ENCODE measurements around the gene NUDCD3. TPM values are rescaled to one million over a fixed set of nuclear protein-coding genes. Genes with fewer than 3 reads are reported as not detected.

NUDCD3 gene
- total RNA-seq, 1 donor from 2014 or later, result 79.0 TPM

DNA sequence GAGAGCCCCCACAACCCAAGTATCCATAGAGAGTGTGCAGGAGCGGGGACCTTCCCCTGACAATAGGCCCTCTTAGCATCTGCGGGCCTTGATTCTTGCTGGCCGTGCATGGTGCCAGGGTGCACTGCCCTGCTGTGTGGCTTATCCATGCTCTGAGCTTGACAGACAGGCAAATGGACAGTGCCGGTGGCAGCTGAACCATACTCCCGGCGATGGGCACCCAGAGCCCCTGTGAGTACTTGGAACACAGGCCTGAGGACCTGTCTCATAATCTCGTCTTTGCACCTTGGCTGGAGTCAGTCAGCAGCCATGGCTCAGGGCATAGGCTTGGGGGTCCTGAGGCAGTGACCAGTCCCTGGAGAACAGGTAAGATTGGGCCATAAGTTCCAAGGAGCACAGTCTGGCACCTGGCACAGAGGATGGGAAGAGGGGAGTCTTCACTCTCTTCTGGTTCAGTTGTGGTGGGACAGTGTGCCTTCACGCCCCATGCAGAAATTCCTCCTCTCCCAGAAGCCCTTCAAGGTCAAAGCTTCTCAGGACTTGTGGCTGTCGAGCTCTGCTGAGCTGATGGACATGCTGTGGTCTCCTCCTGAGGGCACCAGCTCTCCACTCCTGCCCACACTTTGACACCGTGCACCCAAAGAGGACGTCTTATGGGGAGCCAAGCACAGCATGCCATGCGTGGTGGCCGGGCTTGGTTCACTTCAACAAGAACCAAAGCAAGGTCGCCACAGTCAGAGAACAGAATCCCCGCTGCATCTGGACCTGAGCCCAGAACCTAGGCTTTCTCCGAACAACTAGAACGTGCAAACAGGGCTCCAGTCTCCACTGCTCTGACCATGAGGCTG, 105.6 kb downstream of the NUDCD3 start:
- intact Hi-C loops (cut with micrococcal nuclease), result no loop called here

DNA sequence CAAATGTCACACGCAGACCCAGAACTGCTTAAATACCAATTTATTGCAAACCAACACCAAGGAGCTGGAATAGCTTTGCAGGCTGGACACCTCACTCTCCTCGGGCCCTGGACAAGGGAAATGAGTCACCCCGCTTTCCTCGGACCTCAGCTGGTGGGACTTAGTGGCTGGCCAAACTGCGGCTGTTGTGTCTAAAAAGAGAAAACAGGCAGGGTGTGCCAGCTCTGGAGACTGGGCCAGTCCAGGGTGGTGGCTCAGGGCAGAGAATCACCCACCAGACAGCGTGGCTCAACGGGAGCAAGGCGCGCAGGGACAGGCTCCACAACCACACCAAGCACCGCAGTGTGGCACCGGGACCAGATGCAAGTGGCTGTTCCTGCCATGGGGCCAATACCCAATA, 106.9 kb downstream of the NUDCD3 start:
- intact Hi-C loops (cut with micrococcal nuclease), result no loop called here

DNA sequence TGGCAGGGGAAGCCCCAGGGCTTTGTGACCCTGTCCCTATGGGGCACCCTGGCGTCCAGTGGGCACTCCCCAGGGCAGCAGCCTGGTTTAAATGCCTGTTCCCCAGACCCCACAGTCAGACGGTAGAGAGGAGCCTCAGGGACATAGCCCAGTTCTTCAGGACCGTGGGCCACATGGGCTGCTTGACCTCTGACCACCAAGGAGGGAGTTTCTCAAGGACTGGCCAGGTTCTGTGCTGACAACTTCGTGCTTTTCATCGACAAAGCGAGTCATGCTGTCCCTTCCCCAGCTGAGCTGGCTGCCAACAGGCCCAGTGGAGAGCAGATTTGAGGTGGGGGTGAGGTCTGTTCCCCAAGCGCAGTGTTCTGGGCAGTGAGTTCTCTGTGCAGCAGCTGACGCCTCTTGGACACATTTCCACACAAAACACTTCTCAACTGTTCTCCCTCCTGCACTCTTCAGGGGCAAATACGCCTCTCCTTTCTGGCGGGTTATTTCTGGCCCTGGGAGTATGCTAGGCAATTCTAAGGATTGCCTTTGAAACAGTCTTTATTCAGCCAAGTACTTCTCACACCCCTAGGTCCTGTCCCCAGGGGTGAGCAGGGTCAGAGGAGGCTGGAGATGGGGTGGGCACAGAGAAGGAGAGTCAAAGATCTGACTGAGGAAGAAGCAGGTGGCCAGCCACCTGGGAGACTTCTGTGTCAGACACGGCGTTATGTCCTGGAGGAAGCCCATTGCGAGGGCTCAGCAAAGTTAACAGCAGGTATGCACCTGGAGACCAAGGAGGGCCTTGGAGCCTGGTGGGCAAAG, 107.8 kb downstream of the NUDCD3 start:
- intact Hi-C loops (cut with micrococcal nuclease), result no loop called here

DNA sequence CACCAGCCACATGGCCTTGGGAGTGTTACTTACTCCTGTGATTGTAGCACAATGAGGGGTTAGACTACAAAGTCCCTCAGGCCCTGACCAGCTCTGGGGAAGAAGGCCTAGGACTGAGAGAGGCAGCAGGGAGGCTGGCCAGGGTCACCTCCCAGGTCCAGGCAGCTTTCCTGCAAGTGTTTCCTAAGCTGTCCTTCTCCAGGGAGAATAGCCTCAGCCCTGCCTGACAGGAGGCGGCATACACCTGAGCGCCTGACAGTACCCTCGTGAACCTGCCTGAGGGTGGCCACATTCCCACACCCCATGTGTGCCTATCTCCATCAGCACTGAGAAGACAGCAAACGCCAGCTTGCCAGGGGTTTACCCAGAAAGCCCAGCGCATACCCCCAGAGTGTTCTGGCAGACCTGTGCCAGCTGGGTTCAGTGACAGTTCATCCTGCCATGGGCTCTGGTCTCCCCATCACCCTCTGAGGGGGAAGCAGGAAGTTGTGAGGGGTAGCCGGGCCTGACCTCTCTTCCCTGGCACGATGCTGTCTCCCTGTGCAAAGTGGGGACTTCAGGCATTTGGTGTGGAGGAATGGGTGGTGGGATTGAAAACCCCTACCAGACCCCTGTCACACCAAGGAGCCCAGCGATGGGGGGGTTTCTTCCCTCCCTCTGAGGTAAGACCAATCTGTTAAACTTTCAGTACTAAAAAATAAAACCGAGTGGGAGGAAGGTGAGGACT, 108.8 kb downstream of the NUDCD3 start:
- intact Hi-C loops (cut with micrococcal nuclease), result no loop called here

DNA sequence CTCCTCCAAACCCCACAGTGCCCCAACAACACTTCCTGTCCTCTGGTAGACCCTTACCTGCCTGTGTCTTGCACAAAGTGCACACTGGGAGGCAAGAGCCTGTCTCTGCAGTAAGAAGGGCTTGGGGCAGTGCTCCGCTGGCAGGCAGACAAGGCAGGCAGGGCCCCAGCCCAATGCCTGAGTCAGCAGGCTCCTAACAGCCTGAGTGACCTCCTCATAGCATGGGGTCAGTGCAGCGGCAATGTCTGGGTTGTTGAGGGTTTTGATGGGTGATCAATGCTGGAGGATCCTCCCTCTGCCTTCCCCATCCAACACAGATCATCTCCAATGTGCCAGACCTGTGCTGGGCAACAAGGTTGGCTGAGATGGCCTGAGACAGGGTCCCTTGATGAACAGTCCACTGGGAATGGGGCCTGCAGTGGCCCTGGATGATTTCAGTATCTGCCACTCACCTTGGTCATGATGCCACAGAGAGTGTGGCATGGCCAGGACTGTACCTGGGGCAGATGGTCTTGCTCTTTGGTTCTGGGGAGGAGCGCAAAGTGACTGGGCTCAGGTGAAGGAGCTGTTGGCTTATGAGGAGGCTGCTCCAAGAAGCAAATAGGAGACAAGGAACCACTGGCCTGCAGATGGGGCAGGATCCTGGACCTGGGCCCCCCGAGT, 109.5 kb downstream of the NUDCD3 start:
- intact Hi-C loops (cut with micrococcal nuclease), result no loop called here

DNA sequence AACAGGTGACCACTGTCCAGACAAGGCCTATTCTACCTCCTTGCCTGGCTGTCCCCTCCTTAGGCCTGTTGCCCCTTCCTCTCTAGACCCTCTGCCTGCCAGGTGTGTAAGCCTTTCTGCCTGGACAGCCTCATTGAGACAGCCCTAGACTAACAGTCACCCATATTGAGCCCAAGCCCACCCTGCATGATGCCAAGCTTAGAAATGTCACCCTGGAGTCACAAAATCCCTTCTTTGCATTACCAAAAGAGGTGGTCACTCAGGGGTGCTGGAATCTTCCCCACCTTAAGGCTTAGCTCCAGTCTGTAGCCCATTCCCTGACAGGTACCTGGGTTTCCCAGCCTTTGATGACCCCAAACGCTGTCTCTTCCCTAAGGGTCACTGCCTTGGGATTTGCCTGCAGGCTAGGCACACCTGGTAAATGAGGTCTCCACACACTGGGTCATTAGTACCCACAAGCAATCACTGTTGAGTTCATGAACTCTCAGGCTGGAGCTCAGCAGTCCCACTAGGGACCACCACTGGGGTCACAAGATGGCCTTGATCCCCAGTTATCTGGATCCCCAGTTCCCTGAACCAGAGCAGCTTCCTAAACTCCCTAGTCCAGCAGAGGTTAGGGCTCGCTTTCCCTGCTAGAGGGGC, 110.1 kb downstream of the NUDCD3 start:
- intact Hi-C loops (cut with micrococcal nuclease), result no loop called here

DNA sequence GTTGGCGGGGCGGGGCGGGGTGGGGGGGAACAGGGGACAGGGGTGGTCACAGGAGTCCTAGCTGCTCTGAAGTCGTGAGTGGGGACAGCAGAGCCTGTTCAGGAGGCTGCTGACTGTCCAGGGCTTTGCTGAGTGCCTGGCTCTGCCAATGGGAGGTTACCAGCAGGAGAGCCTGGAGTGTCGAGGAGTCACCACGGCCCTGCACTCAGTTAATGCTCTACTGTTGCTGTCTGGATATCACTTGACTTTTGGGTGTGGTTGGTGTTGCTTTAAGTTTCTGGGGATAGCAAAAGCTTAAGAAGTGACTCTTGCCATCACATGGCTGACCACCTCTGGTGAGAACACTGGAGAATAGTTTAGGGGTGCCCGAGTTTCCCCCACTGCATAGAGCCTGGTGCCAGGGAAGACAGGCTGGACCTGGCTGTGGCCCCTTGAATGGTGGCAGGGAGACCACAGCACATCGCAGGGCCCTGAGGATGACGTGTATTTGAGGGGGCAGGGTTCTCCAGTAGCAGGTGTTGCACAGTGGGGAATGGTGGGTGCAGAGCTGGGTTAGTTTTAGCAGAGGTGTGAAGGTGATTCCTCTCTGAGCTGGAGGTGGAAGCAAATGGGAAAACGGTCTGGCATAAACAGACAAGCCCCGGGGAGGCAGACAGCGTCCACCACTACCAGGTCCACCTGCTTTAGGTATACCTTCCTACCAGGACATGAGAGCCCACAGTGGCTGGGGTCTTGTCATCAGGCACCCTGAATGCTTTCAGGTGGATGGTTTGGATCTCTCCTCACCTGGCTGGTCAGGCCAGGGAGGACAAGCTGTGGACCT, 110.9 kb downstream of the NUDCD3 start:
- intact Hi-C loops (cut with micrococcal nuclease), result loop anchor here (5.0 kb wide), 2 partner anchors 83 to 188 kb away; no protein-coding TSS in a partner anchor

DNA sequence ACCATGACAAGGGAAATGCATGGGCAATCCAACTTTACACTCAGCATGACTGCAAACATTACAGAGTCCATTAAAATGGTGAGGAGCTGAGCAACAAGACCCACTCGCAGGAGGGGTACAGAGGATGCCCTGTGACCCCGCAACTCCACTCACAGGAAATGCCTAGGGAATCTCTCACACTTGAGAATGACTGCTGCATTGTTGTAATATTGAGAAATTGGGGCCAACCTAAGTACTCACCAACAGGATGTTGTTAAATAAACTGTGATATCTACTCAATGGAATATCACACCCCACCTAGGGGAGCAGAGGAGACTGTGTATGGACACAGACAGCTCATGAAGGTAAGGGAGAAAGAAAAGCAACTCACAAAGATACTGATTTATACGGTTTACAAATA, 111.7 kb downstream of the NUDCD3 start:
- intact Hi-C loops (cut with micrococcal nuclease), result loop anchor here (5.0 kb wide), 2 partner anchors 84 to 189 kb away; no protein-coding TSS in a partner anchor

DNA sequence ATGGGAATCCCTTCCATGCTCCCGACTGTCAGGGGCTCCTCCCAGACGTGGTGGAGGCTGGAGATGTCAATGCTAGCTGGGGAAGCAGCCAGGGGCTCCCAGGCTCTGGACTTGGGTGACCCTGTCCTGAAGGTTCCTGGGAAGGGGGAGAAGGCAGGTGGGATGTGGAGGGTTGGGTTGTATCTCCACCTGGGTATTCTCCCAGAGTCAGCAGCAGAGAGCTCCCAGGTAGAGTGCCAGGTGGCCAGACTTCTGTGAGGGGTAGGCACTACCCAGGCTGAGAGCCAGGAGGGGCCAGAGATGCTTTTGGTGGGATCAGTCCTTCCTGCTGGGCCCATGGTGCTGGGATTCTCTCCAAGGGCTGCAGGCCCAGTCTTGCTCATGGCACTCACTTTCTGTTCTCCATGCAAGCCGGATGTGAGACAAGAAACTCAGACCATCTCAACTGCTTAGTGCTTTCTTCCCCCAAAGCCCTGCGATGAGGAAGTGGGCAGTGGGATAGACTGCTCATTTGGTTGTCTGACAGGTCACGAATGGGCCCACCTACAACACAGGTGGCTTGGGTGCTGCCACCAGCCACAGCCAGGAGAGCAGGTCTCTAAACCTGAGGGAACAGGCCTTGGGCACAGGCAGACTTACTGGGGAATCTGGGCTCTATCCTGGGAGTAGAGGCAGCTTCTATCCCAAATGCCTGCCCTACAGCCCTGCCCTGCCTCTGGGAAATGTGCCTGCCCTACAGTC, 112.6 kb downstream of the NUDCD3 start:
- intact Hi-C loops (cut with micrococcal nuclease), result loop anchor here (5.0 kb wide), 2 partner anchors 84 to 189 kb away; no protein-coding TSS in a partner anchor

DNA sequence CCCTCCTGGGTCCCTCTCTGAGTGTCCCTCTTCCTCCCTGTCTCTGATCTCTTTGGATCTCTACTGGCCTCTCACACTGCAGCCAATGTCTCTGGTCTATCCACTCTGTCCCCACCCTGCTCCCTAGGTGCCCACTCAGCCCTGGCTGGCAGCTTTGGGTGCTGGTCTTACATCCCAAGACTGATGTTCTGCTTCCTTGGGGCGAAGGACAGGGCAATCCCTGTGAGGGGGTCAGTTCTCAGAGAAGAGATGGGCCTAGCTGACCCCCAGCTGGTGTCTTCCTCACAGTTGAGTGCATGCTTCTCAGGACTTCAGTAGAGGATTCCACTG, 113.4 kb downstream of the NUDCD3 start:
- intact Hi-C loops (cut with micrococcal nuclease), result loop anchor here (5.0 kb wide), 2 partner anchors 85 to 190 kb away; no protein-coding TSS in a partner anchor

DNA sequence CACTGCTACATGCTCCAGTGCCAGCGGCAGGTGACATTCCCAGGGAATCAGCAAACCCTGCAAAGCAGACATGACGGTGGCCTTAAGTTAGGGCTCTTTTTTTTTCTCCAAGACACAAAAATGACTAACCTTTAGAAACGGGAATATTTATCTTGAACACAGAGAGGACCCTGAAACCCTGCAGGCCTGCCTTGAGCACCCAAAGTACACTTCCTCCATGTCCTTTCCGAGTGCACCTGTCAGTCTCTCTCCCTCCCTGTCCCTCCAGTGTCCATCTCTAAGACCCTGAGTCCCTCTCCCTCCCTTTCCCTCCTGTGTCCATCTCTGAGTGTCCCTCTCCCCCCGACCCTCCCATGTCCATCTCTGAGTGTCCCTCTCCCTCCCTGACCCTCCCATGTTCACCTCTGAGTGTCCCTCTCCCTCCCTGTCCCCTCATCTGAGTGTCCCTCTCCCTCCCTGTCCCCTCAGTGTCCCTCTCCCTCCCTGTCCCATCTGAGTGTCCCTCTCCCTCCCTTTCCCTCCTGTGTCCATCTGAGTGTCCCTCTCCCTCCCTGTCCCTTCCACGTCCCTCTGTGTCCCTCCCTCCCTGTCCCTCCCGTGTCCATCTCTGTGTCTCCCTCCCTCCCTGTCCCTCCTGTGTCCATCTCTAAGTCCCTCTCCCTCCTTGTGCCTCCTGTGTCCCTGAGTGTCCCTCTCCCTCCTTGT, 113.9 kb downstream of the NUDCD3 start:
- intact Hi-C loops (cut with micrococcal nuclease), result loop anchor here (5.0 kb wide), 2 partner anchors 86 to 191 kb away; no protein-coding TSS in a partner anchor

DNA sequence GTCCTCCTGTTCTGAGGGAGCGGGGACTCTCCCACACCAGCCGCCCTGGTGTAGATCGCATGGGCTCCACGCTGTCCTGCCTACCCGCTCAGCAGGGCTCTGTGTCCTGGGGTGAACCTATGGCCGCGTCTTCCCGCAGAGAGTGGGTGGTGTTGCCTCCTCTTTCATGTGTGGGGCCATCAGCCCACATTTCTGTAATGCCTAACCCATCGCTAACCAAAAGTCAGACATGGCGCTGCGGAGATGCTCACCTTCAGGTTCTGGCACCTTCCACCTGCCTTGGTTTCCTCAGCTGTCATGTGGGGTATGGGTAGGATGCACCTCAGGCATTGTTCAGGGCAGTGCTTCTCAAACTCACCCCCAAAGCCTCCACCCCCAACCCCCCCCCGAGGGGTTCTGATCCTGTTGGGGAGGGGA, 114.5 kb downstream of the NUDCD3 start:
- intact Hi-C loops (cut with micrococcal nuclease), result loop anchor here (5.0 kb wide), 2 partner anchors 86 to 191 kb away; no protein-coding TSS in a partner anchor

DNA sequence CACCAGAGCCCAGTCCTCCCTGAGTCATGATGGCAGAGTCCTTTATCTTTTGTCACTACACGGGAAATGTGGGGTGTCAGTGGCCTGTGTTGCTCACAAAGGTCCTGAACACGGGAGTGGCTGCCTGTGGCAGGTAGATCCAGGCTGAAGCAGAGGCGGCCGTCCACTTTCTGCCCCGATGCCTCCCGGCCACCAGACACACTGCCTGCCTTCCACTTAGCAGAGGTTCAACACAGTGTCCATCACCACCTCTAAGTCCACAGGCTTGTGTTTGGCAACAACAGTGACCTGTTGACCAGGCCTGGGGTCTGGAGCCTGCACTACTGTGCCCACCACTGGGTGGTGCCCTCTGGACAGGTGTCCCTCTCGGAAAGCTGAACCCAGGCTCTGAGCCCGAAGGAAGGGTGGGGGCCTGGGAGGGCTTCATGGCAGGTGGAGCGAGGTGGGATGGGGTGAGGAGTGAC, 115.2 kb downstream of the NUDCD3 start:
- intact Hi-C loops (cut with micrococcal nuclease), result loop anchor here (5.0 kb wide), 2 partner anchors 87 to 192 kb away; no protein-coding TSS in a partner anchor

DNA sequence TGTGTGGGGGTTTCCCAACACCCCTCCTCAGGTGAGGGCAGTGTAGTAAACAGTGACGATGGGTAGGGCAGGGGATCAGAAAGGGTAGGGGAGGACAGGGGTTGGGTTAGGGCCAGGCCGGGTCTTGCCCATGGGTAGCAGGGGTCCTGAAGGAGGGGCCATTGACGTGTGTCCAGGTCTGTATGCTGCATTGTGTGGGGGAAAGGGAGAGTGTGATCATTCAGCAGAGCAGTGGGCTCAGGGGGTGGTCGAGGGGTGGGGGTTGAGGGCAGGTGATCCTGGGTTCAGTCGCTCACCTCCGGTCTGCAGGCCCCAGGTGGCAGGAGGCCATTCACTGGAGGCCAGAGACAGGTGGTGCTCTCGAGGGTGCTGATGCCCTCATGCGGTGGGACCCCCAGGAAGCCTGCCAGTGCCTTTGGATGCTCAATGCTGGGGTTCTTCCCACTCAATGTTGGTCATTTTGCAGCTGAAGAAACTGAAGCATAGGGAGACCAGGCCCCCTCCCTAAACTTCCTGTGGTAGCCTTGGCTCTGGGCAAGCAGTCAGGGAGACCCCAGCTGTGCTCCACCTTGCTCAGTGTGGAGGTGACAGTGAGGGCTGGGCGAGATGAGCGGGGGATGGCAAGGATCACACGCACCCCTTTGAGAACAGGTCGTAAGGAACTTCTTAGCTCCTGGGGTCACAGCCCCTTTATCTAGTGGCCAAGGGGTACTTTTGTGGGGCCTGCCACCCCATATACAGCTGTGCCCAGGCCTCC, 116.3 kb downstream of the NUDCD3 start:
- intact Hi-C loops (cut with micrococcal nuclease), result loop anchor here (5.0 kb wide), 1 partner anchor 103 kb away; no protein-coding TSS in a partner anchor

DNA sequence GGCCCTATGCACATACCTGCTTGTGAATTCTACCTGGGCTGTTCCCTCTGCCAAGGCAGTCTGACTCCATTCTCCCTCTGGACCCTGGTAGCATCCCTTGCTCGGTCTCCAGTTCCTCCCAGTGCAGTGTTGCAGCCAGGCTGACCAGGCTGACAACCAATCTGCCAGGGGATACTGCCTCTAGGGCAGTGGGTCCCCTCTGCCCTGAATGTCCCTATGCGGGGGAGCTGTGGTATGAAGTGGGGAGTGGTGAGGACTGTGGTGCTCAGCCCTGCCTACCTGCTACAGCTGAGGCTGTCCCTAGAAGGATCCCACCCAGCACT, 117.1 kb downstream of the NUDCD3 start:
- intact Hi-C loops (cut with micrococcal nuclease), result loop anchor here (5.0 kb wide), 1 partner anchor 104 kb away; no protein-coding TSS in a partner anchor

DNA sequence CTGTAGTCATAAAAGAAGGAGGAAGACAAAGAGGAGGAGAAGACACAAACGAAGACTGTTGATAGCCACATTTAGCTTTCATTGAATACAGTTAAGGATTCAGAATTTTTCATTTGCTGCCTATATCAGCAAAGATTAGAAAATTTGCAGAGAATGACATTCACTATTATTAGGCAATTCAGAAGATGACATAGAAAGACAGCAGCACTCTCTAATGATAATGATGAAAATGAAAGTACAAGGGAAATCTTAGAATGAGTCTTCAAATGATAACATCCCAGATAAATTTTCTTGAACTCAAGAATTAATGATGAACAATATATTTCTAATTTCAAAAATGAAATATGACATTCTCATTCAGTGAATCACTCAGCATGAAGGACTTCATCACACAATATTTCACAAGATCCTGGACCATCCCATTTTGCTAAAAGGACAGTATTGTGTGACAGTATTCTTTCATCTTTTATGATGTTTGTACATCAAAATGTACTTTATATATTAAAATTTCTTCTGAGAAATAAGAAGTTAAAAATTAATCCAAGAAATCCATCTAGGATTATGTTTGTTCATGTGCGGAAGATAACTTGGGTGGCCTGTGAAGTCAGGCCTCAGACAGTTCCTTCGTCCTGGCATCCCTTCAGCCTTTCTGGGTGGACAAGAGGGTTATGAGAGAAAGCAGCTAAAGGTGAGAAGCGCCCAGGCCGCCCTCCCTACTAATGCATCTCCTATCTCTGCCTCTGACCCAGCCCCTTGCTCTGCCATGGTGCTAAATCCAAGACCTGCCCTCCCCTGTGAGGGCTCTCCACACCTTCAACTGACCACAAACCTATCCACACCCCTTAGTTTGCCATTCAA, 117.7 kb downstream of the NUDCD3 start:
- intact Hi-C loops (cut with micrococcal nuclease), result loop anchor here (5.0 kb wide), 1 partner anchor 105 kb away; no protein-coding TSS in a partner anchor
